H1 (cell line): Measurements from ENCODE around the gene FGD5. TPM values are rescaled to one million over a fixed set of nuclear protein-coding genes. Genes with fewer than 3 reads are reported as not detected.

Experiments
- ASH2L ChIP-seq: fragments of 200-600, 300-600 bp; sonication (generic); IDR thresholded peaks from one replicate; pipeline ENCODE4 v1.7.1; 2017; ENCODE audit warnings: low read length
- BRCA1 ChIP-seq: IDR thresholded peaks from 2 replicates; pipeline ENCODE4 v1.6.1; 2012; ENCODE audit warnings: low read depth, low read length, improper control_type of control experiment
- CBX5 ChIP-seq: fragments of 300-800, 300-1000 bp; sonication (generic); IDR thresholded peaks from 2 replicates; pipeline ENCODE4 v1.7.1; 2016; ENCODE audit warnings: antibody characterized with exemption, low read length, low read depth
- CREB1 ChIP-seq: IDR thresholded peaks from 2 replicates; pipeline ENCODE4 v1.6.1; 2012; ENCODE audit warnings: inconsistent platforms
- JUN ChIP-seq: IDR thresholded peaks from 2 replicates; pipeline ENCODE4 v1.6.1; 2011; ENCODE audit warnings: low read depth, mild to moderate bottlenecking, improper control_type of control experiment, low read length
- JUND ChIP-seq: IDR thresholded peaks from 2 replicates; pipeline ENCODE4 v1.6.1; 2011; ENCODE audit warnings: mild to moderate bottlenecking, improper control_type of control experiment, low read length
- SIRT6 ChIP-seq: IDR thresholded peaks from one replicate; pipeline ENCODE4 v1.7.1; 2012; ENCODE audit warnings: low read length, inconsistent platforms
- SP4 ChIP-seq: IDR thresholded peaks from 2 replicates; pipeline ENCODE4 v1.6.1; 2012; ENCODE audit warnings: low read length, inconsistent platforms
- TAF1 ChIP-seq: IDR thresholded peaks from 2 replicates; pipeline ENCODE4 v1.6.1; 2011; ENCODE audit warnings: mild to moderate bottlenecking, low read depth, low read length
- TCF12 ChIP-seq: IDR thresholded peaks from 2 replicates; pipeline ENCODE4 v1.6.1; 2011; ENCODE audit warnings: low read depth, mild to moderate bottlenecking, low read length
- polyA plus RNA-seq, 7 experiments: library from polyadenylated mRNA; depleted of rRNA in 3 of 7; stranded (reverse) in 5 of 7; unstranded in 2 of 7; fragments of >200 nt in 5 of 7; fragments of 200-250 nt in 2 of 7; gene quantifications; 1 replicate in 5 of 7; 2 replicates in 1 of 7; 4 replicates in 1 of 7; pipeline versions ENCODE4 v1.2.1 to v1.2.3, GENCODE V29; 2011 to 2013; ENCODE audit warnings: missing spikeins in 2 of 7, mixed read lengths in 2 of 7
- total RNA-seq: library from RNA; stranded (reverse); fragmentation: NEBNext Ultra II Directional; extraction: Animal tissue kit (Norgen Biotek cat#: 25700); gene quantifications from 2 replicates; pipeline ENCODE4 v1.2.1, GENCODE V29; 2021
- TF ChIP-seq, protein P1 (sequence below): fragments of 300-600 bp; sonication (generic); IDR thresholded peaks from 2 replicates; pipeline ENCODE4 v1.7.1; 2012; ENCODE audit warnings: low read length, moderate library complexity, mild to moderate bottlenecking, inconsistent platforms; ENCODE audit not compliant: insufficient replicate concordance

The FGD5 gene
- total and polyA plus RNA-seq, 2 of the 8 experiments (the other 6 are each of a cell fraction or from before 2014, with no cell fraction given), result 4.7 to 14.3 TPM

DNA sequence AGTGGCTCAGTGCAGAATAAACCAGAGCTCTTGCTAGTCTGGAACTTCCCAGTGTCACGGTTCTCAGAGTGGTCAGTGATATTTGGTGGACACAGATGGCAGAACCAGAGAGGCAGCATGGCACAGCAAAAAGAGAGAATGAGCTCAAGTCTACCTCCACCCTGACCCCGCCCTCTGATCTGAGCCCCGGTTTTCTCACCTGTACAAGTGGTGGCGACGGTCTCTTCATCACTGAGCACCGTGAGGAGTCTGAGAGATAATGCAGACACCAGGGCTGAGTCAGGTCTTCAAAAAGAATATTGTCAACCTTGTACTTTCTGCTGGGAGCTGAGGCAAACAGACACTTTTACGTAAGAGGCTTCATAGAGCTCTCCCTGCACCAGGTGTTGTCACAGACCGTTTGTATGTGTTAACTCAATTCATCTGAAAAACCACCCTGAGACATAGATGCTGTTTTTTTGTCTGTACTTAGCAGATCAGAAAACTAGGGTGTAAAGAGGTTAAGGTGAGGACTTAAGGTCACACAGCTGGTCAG, 13.2 kb downstream of the FGD5 start (continued):
- TF ChIP-seq, protein P1, sequence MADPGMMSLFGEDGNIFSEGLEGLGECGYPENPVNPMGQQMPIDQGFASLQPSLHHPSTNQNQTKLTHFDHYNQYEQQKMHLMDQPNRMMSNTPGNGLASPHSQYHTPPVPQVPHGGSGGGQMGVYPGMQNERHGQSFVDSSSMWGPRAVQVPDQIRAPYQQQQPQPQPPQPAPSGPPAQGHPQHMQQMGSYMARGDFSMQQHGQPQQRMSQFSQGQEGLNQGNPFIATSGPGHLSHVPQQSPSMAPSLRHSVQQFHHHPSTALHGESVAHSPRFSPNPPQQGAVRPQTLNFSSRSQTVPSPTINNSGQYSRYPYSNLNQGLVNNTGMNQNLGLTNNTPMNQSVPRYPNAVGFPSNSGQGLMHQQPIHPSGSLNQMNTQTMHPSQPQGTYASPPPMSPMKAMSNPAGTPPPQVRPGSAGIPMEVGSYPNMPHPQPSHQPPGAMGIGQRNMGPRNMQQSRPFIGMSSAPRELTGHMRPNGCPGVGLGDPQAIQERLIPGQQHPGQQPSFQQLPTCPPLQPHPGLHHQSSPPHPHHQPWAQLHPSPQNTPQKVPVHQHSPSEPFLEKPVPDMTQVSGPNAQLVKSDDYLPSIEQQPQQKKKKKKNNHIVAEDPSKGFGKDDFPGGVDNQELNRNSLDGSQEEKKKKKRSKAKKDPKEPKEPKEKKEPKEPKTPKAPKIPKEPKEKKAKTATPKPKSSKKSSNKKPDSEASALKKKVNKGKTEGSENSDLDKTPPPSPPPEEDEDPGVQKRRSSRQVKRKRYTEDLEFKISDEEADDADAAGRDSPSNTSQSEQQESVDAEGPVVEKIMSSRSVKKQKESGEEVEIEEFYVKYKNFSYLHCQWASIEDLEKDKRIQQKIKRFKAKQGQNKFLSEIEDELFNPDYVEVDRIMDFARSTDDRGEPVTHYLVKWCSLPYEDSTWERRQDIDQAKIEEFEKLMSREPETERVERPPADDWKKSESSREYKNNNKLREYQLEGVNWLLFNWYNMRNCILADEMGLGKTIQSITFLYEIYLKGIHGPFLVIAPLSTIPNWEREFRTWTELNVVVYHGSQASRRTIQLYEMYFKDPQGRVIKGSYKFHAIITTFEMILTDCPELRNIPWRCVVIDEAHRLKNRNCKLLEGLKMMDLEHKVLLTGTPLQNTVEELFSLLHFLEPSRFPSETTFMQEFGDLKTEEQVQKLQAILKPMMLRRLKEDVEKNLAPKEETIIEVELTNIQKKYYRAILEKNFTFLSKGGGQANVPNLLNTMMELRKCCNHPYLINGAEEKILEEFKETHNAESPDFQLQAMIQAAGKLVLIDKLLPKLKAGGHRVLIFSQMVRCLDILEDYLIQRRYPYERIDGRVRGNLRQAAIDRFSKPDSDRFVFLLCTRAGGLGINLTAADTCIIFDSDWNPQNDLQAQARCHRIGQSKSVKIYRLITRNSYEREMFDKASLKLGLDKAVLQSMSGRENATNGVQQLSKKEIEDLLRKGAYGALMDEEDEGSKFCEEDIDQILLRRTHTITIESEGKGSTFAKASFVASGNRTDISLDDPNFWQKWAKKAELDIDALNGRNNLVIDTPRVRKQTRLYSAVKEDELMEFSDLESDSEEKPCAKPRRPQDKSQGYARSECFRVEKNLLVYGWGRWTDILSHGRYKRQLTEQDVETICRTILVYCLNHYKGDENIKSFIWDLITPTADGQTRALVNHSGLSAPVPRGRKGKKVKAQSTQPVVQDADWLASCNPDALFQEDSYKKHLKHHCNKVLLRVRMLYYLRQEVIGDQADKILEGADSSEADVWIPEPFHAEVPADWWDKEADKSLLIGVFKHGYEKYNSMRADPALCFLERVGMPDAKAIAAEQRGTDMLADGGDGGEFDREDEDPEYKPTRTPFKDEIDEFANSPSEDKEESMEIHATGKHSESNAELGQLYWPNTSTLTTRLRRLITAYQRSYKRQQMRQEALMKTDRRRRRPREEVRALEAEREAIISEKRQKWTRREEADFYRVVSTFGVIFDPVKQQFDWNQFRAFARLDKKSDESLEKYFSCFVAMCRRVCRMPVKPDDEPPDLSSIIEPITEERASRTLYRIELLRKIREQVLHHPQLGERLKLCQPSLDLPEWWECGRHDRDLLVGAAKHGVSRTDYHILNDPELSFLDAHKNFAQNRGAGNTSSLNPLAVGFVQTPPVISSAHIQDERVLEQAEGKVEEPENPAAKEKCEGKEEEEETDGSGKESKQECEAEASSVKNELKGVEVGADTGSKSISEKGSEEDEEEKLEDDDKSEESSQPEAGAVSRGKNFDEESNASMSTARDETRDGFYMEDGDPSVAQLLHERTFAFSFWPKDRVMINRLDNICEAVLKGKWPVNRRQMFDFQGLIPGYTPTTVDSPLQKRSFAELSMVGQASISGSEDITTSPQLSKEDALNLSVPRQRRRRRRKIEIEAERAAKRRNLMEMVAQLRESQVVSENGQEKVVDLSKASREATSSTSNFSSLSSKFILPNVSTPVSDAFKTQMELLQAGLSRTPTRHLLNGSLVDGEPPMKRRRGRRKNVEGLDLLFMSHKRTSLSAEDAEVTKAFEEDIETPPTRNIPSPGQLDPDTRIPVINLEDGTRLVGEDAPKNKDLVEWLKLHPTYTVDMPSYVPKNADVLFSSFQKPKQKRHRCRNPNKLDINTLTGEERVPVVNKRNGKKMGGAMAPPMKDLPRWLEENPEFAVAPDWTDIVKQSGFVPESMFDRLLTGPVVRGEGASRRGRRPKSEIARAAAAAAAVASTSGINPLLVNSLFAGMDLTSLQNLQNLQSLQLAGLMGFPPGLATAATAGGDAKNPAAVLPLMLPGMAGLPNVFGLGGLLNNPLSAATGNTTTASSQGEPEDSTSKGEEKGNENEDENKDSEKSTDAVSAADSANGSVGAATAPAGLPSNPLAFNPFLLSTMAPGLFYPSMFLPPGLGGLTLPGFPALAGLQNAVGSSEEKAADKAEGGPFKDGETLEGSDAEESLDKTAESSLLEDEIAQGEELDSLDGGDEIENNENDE, result no peak
- TF ChIP-seq CREB1, result no peak
- no peak for TF ChIP-seq CBX5
- TF ChIP-seq ASH2L, result no peak
- TF ChIP-seq JUN, result no peak
- no peak for TF ChIP-seq TCF12
- no peak for TF ChIP-seq BRCA1
- no peak for TF ChIP-seq JUND
- no peak for TF ChIP-seq SIRT6
- no peak for TF ChIP-seq TAF1
- TF ChIP-seq SP4, result no peak
